Lower lobe of right lung (tissue), 2 donors: Measurements from ENCODE around the gene SLC30A3. TPM values are rescaled to one million over a fixed set of nuclear protein-coding genes. Genes with fewer than 3 reads are reported as not detected.
A peak's percentile ranks its signal among the peaks of the same experiment; 100 is the strongest.

Source experiments
- ATAC-seq, 2 donors: fragments of 200-7000 bp; cut with Tn5 transposase; one replicate each; pipeline ENCODE4 v1.9.1; 2020 to 2022; ENCODE audit warnings: mild to moderate bottlenecking in 2 of 2, moderate library complexity in 2 of 2
- DNase-seq: peaks from one replicate; pipeline ENCODE4 v3.0.0-alpha.2; 2020
- H3K27ac ChIP-seq: fragments of 200-600 bp; one replicate; pipeline ENCODE4 v1.8.0; 2022
- H3K27me3 ChIP-seq: fragments of 200-600 bp; one replicate; pipeline ENCODE4 v1.8.0; 2022; ENCODE audit warnings: low read depth
- H3K36me3 ChIP-seq: fragments of 200-600 bp; one replicate; pipeline ENCODE4 v1.8.0; 2022; ENCODE audit warnings: mild to moderate bottlenecking
- H3K4me1 ChIP-seq: fragments of 200-600 bp; one replicate; pipeline ENCODE4 v1.8.0; 2022
- H3K4me3 ChIP-seq: fragments of 200-600 bp; one replicate; pipeline ENCODE4 v1.8.0; 2022; ENCODE audit warnings: mild to moderate bottlenecking
- H3K9me3 ChIP-seq: fragments of 200-600 bp; one replicate; pipeline ENCODE4 v1.8.0; 2022
- intact Hi-C: fragments of 100-400 bp; cut with DNase I; formaldehyde crosslinking; loops from one replicate; pipeline ENCODE4 v1.11.0; 2022
- total RNA-seq: library from RNA; stranded (reverse); fragmentation: NEBNext Ultra II Directional; extraction: Animal tissue kit (Norgen Biotek cat#: 25700); gene quantifications from one replicate; pipeline ENCODE4 v1.2.1, GENCODE V29; 2021
- TF ChIP-seq, protein P1 (sequence below): fragments of 200-600 bp; IDR thresholded peaks from one replicate; pipeline ENCODE4 v1.8.0; 2022; ENCODE audit warnings: antibody characterized with exemption, mild to moderate bottlenecking
- donor health status: DM: no; HTN: yes; CAD: no; lungs with severe emphysema.

Gene SLC30A3
- total RNA-seq, 1 donor from 2014 or later: 0.80 TPM

DNA sequence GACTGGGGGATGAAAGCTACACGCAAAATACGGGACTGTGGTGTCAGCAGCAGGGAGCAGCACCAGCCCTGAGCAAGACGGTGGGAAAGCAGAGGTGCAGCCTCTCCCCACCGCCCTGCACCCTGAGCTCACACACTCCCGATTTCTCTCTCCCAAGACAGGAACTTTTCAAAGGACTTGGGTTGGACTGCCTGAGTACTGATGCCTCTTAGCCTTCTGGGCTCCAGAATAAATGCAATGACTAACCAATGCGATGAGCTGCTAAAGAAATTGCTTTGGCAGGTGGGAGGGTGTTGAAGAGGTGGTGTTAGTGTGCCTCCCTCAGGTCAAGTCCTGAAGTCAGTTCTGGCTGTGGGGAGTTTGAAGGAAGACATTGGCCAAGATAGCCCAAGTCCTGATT is 29.0 kb upstream of the SLC30A3 start:
- intact Hi-C loops: no loop called here
- peaks cover 10% of the 10 kb centered on the region for H3K27me3 ChIP-seq
- no peak for DNase-seq

DNA sequence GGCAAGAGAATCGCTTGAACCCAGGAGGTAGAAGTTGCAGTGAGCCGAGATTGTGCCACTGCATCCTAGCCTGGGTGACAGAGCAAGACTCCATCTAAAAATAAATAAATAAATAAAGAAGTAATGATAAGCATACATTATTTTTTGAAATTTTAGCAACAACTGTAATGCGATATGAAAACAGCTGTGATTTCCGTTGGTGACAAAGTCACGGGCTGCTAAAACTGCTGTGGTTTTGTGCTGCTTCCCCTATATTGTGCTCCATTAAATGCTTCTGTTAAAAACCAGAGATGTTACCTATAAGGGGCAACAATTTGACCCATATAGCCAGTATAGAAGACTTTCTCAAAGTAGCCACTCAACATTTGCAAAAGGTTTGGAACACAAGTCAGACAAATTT is 27.7 kb upstream of the SLC30A3 start:
- ATAC-seq (no peak), DNase-seq (no peak)
- H3K4me1 ChIP-seq: peaks cover 4% of the 10 kb centered on the region
- no peak overlapping the region for H3K4me3 ChIP-seq
- intact Hi-C loops: no loop called here
- TF ChIP-seq, protein P1, sequence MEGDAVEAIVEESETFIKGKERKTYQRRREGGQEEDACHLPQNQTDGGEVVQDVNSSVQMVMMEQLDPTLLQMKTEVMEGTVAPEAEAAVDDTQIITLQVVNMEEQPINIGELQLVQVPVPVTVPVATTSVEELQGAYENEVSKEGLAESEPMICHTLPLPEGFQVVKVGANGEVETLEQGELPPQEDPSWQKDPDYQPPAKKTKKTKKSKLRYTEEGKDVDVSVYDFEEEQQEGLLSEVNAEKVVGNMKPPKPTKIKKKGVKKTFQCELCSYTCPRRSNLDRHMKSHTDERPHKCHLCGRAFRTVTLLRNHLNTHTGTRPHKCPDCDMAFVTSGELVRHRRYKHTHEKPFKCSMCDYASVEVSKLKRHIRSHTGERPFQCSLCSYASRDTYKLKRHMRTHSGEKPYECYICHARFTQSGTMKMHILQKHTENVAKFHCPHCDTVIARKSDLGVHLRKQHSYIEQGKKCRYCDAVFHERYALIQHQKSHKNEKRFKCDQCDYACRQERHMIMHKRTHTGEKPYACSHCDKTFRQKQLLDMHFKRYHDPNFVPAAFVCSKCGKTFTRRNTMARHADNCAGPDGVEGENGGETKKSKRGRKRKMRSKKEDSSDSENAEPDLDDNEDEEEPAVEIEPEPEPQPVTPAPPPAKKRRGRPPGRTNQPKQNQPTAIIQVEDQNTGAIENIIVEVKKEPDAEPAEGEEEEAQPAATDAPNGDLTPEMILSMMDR: no peak
- H3K27ac ChIP-seq: no peak overlapping the region
- H3K36me3 ChIP-seq: no peaks in the 10 kb centered on the region
- peaks cover 10% of the 10 kb centered on the region for H3K27me3 ChIP-seq
- H3K9me3 ChIP-seq: no peaks in the 10 kb centered on the region

More for the DNA sequence above, 29.0 kb upstream of the SLC30A3 start:
- Histone ChIP-seq H3K36me3 (no peaks in the 10 kb centered on the region), H3K9me3 (no peaks in the 10 kb centered on the region), H3K4me3 (no peak overlapping the region), H3K4me1 (peaks cover 4% of the 10 kb centered on the region), H3K27ac (no peak overlapping the region)
- TF ChIP-seq, protein P1: no peak
- peak; percentile 19 to 34 for ATAC-seq

GRCh38 chr2:27288610-27289009 is 25.8 kb upstream of the SLC30A3 start:
- ATAC-seq (no peak), DNase-seq (no peak)
- Histone ChIP-seq H3K4me1 (no peaks in the 10 kb centered on the region), H3K27ac (no peak overlapping the region), H3K36me3 (no peaks in the 10 kb centered on the region), H3K9me3 (no peaks in the 10 kb centered on the region), H3K27me3 (peaks cover 15% of the 10 kb centered on the region), H3K4me3 (no peak overlapping the region)
- intact Hi-C loops: no loop called here
- TF ChIP-seq, protein P1: no peak

DNA sequence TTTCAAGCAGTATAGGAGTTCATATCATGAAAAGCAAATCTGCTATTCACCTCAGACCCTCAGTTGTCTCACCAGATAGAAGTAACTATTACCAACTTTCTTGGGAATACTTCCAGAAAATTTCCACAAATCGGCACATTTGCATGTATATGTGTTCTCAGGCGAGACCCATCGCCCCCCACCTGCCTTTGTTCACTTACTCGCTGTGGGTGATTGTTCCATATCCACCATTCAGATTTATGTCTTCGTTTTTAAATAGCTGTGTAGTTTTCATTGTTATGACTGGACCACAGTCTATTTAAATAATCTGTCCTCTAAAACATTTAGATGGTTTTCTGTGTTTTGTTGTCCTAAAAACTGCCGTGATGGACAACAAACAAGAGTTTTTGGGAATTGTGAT is 22.6 kb upstream of the SLC30A3 start:
- no peaks in the 10 kb centered on the region for H3K9me3 ChIP-seq
- no peaks in the 10 kb centered on the region for H3K36me3 ChIP-seq
- H3K27me3 ChIP-seq: peaks cover 13% of the 10 kb centered on the region
- ATAC-seq: no peak
- no peak for DNase-seq
- H3K4me1 ChIP-seq: no peaks in the 10 kb centered on the region
- intact Hi-C loops: no loop called here
- TF ChIP-seq, protein P1: no peak
- no peak overlapping the region for H3K27ac ChIP-seq
- no peak overlapping the region for H3K4me3 ChIP-seq

DNA sequence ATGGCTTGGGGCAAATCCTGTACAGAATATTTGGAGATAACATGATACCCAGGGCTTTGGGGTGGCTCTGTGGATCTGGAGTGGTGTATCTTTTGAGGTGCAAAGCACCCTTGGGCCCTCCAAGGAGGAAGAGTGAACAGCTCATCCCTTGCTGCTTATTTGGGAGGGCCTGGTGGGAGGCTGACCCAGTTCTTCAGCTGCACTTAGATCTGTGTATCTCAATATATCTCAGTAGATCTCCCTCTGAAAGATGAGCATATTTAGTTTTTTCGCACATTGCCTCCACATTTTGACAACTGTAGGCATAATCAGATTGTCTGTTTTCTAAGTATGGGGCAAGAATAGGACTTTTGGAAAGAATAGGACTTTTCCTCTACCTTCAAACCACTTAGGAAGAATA is 22.1 kb upstream of the SLC30A3 start:
- H3K4me1 ChIP-seq: peaks cover 2% of the 10 kb centered on the region
- intact Hi-C loops: no loop called here
- H3K27ac ChIP-seq: no peak overlapping the region
- ATAC-seq (no peak), DNase-seq (no peak)
- H3K9me3 ChIP-seq: no peaks in the 10 kb centered on the region
- H3K36me3 ChIP-seq: no peaks in the 10 kb centered on the region
- H3K4me3 ChIP-seq: no peak overlapping the region
- TF ChIP-seq, protein P1: no peak
- H3K27me3 ChIP-seq: peaks cover 10% of the 10 kb centered on the region

- Histone ChIP-seq H3K4me3 (no peak overlapping the region), H3K36me3 (no peaks in the 10 kb centered on the region)
These were observed 20.0 kb upstream of the SLC30A3 start for GRCh38 chr2:27282892-27283291.

More at GRCh38 chr2:27282892-27283291, 20.0 kb upstream of the SLC30A3 start:
- intact Hi-C loops: no loop called here
- H3K27me3 ChIP-seq: peaks cover 10% of the 10 kb centered on the region
- TF ChIP-seq, protein P1: no peak
- H3K9me3 ChIP-seq: no peaks in the 10 kb centered on the region
- H3K4me1 ChIP-seq: peaks cover 8% of the 10 kb centered on the region
- DNase-seq (no peak), ATAC-seq (no peak)
- H3K27ac ChIP-seq: no peak overlapping the region
